Memory B cell (primary cell): Measurements from ENCODE around the gene XXYLT1.

Experiments
- ATAC-seq: fragments of 150-1000 bp; cut with Tn5 transposase; 2 replicates; pipeline ENCODE4 v1.10.0; 2021; ENCODE audit warnings: low read depth, mild to moderate bottlenecking, moderate library complexity
- DNase-seq, 2 donors: peaks; one replicate each; pipeline ENCODE4 v3.0.0; 2022; ENCODE audit warnings: low spot score in 2 of 2
- H3K27ac Mint-ChIP-seq: one replicate; pipeline ENCODE4 v1.8.0; 2022; ENCODE audit warnings: mild to moderate bottlenecking, moderate library complexity, mixed read lengths
- H3K27me3 Mint-ChIP-seq: one replicate; pipeline ENCODE4 v1.8.0; 2022; ENCODE audit warnings: mixed read lengths
- H3K36me3 Mint-ChIP-seq: one replicate; pipeline ENCODE4 v1.8.0; 2022; ENCODE audit warnings: mild to moderate bottlenecking, mixed read lengths
- H3K4me1 Mint-ChIP-seq: one replicate; pipeline ENCODE4 v1.8.0; 2022; ENCODE audit warnings: mixed read lengths
- H3K4me3 Mint-ChIP-seq: one replicate; pipeline ENCODE4 v1.8.0; 2022; ENCODE audit warnings: mild to moderate bottlenecking, moderate library complexity, mixed read lengths
- H3K9me3 Mint-ChIP-seq: one replicate; pipeline ENCODE4 v1.8.0; 2022; ENCODE audit warnings: mixed read lengths

The XXYLT1 gene

DNA sequence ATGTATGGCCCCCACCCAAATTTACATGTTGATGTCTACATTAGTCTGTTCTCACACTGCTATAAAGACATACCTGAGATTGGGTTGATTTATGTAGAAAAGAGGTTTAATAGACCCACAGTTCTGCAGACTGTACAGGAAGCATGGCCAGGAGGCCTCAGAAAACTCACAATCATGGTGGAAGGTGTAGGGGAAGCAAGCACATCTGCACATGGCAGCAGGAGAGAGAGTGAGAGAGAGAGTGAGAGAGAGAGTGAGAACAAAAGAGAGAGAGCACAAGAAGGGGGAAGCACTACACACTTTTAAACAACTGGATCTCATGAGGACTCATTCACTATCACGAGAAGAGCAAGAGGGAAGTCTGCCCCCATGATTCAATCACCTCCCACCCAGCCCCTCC, 130.5 kb downstream of the XXYLT1 start:
- H3K27me3 Mint-ChIP-seq, result no peaks in the 10 kb centered on the region

DNA sequence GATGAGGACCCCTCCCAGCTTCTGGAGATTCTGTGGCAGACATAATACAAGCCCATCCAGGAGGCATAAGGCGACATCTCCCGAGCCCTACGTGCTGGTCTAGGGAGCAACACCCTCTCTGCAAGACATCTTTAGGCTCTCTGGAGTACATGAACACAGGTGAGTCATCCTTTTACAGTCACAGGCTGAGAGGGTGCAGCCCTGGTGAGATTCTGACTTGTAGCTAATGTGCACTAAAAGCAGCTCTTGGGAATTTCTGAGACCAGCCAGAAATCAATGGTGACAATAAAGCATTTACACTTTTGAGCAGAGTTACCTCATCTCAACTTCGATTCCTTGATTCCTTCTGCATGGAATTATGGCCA, 131.1 kb downstream of the XXYLT1 start:
- Mint-ChIP-seq H3K9me3 (peaks cover 6% of the 10 kb centered on the region), H3K36me3 (peaks cover 8% of the 10 kb centered on the region), H3K27ac (peak overlapping the region; percentile 48), H3K27me3 (no peaks in the 10 kb centered on the region), H3K4me3 (no peak overlapping the region), H3K4me1 (peaks cover 10% of the 10 kb centered on the region)
- DNase-seq (no peak), ATAC-seq (no peak)

More for the DNA sequence above, 130.5 kb downstream of the XXYLT1 start:
- Mint-ChIP-seq H3K9me3 (peaks cover 6% of the 10 kb centered on the region), H3K36me3 (peaks cover 8% of the 10 kb centered on the region), H3K4me1 (peaks cover 12% of the 10 kb centered on the region), H3K4me3 (no peak overlapping the region), H3K27ac (no peak overlapping the region)
- DNase-seq (no peak), ATAC-seq (no peak)

DNA sequence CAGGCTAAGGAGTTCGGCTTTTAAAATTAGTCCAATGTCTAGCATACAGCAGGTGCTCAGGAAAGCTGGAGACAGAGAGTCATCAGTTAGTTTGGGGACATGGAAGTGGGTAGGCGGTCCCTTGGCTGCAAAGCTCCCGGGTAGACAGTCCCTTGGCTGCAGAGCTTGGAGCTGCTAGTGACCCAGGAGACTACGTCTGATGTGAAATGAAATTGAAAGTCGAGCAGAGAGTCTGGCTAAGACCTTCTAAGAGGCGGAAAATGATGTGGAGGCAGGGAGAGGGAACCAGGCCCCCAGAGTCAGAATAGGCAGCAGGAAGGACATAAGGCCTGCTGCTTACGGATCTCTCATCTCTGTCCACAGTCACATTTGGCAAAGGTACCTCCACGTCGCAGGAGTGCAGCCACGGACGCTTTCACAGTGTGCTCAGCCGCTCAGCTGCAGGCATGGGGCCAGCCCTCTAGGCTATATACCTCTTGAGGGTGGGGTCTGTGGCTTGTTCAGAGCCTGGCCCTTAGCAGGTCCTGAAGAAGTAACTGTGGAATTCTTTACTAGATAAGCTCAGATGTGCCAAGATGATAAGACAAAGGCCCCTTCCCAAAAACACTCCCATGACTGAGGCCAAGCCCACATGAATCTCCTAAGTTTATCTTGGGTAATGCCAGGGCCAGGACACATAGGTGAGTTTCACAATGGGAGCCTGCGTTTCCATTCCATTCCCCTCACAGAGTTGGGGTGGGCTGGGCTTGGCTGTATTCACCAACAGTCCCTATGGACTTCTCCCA, 131.7 kb downstream of the XXYLT1 start:
- Mint-ChIP-seq H3K4me1 (peaks cover 5% of the 10 kb centered on the region), H3K9me3 (peaks cover 6% of the 10 kb centered on the region), H3K4me3 (peak overlapping the region; percentile 45), H3K27ac (peak overlapping the region; percentile 48), H3K27me3 (no peaks in the 10 kb centered on the region), H3K36me3 (peaks cover 8% of the 10 kb centered on the region)
- no peak for DNase-seq
- no peak for ATAC-seq

DNA sequence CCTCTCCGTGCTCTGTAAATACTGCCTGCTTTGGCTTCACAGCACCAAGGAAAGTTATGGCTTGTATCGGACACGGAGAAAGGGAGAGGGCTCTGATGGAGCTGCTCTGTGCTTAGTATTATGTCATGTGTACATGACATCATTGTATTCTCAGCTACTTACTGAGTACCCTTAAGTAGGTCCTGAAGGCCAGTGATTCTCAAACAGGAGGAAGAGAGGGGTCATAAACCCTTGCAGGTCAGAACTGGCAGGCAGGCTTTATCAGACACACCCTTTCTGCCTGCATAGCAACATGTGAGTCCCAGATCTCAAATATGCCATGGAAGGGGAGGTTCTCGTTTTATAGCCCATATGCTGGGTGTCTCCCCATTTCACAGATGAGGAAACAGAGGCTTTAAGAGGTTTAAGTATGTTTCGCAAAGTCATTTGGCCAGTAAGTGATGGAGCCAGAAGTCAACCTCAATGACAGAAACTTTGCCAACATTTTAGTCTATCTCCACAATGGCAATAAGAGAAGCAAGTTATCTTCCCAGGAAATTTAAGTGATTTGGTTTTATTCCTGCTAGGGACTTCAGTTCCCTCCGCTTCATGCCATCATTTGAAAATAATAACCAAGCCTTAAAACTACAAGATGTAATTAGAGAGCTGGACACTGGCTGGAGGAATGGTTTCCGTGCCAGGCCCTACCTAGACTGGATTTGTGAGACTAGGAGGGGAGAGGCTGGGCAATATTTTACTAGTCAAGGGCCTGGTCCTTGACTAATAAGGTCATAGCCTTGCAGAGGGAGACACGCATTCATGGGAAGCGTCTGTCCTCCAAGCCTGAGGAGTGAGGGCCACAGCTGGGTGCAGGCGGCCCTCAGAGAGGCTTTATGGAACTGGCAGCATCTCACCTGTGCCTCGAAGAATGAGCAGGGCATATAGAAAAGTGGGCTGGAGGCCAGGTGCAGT, 133.0 kb downstream of the XXYLT1 start:
- H3K27me3 Mint-ChIP-seq, result no peaks in the 10 kb centered on the region
- no peak for ATAC-seq
- peaks cover 7% of the 10 kb centered on the region for H3K4me1 Mint-ChIP-seq
- H3K27ac Mint-ChIP-seq, result no peak overlapping the region
- peaks cover 6% of the 10 kb centered on the region for H3K9me3 Mint-ChIP-seq
- peaks cover 8% of the 10 kb centered on the region for H3K36me3 Mint-ChIP-seq
- H3K4me3 Mint-ChIP-seq, result no peak overlapping the region
- no peak for DNase-seq

DNA sequence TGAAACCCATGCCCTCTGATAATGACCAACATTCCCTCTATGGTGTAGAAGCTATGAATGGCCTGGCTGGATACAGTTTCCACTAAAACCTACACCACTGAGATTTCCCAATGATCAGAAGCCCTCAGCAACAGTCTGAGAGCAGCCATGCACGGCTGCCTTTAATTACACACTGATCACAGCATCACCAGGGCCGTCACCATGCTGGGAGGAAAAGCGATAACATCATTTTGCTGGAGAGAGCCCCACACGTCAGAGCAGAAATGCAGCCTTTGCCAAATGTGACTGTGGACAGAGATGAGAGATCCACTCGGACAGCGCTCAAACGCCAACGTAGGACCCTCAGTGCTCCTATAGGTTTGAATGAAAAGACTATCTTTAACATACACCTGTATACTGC, 135.0 kb downstream of the XXYLT1 start:
- H3K4me3 Mint-ChIP-seq, result no peak overlapping the region
- H3K36me3 Mint-ChIP-seq, result peaks cover 6% of the 10 kb centered on the region
- DNase-seq (no peak), ATAC-seq (no peak)
- no peaks in the 10 kb centered on the region for H3K27me3 Mint-ChIP-seq
- peaks cover 14% of the 10 kb centered on the region for H3K4me1 Mint-ChIP-seq
- H3K9me3 Mint-ChIP-seq, result peaks cover 3% of the 10 kb centered on the region
- peak overlapping the region; percentile 17 for H3K27ac Mint-ChIP-seq

DNA sequence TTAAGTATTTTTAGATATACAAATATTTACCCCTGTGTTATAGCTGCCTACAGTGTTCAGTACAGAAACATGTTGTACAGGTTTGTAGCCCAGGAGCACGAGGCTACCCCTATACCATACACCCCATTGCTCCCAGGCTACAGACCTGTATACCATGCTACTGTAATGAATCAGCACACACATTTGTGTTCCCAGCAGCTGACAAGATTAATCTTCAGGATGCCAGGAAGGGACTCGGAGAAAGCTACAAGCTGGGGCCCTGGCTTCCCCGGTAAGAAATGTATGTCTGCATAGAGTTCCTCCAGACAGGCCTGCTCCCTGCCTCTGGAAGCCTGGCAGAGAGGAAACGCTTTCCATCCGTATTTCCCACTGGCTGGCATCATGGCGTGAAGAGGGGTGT, 136.5 kb downstream of the XXYLT1 start:
- DNase-seq, result no peak
- no peaks in the 10 kb centered on the region for H3K36me3 Mint-ChIP-seq
- peak overlapping the region; percentile 17 for H3K27ac Mint-ChIP-seq
- peaks cover 27% of the 10 kb centered on the region for H3K4me1 Mint-ChIP-seq
- H3K27me3 Mint-ChIP-seq, result no peaks in the 10 kb centered on the region
- H3K4me3 Mint-ChIP-seq, result no peak overlapping the region
- ATAC-seq, result no peak
- no peaks in the 10 kb centered on the region for H3K9me3 Mint-ChIP-seq

DNA sequence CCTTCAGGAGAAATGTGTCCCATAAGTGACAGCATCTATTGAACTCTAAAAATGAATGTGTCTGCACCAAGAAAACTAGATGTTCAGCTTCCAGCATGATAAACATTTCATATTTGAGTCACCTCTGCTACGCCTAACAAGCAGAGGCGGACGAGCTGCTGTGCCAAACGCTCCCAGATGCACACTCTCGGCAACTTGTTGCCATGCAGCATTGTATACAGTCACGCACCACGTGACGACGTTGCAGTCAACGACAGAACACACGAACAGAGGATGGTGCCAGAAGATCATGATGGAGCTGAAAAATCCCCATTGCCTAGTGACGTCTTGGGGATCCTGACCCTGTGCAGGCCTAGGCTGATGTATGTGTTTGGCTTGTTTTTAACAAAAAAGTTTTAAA, 137.5 kb downstream of the XXYLT1 start:
- peak in 1 of 2 donors; percentile 45 for DNase-seq

DNA sequence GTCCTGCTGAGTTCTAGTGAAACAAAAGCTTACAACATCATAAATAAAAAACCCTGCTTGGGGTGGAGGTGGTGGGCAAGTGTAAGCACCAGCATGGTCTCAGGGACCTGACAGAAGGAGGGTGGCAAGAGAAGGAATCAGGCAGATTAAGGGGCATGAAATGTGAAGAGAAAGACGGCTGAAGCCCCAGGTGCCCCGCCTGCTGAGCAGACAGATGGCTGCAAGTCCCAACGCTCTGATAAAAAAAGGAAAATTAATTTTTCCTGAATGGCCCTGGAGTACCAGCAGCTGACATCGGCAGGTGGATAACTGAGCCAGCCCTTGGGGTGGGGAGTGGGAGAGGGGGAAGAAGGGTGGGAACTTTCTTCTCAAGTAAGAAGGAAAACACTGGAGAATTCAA, 137.9 kb downstream of the XXYLT1 start:
- H3K9me3 Mint-ChIP-seq, result no peaks in the 10 kb centered on the region
- H3K4me1 Mint-ChIP-seq, result peaks cover 35% of the 10 kb centered on the region
- no peaks in the 10 kb centered on the region for H3K36me3 Mint-ChIP-seq
- H3K27me3 Mint-ChIP-seq, result no peaks in the 10 kb centered on the region
- peak overlapping the region; percentile 77 for H3K27ac Mint-ChIP-seq
- DNase-seq (no peak), ATAC-seq (no peak)
- no peak overlapping the region for H3K4me3 Mint-ChIP-seq

More for the DNA sequence above, 137.5 kb downstream of the XXYLT1 start:
- H3K27ac Mint-ChIP-seq, result peak overlapping the region; percentile 77
- H3K9me3 Mint-ChIP-seq, result no peaks in the 10 kb centered on the region
- ATAC-seq, result peak; percentile 71
- H3K4me1 Mint-ChIP-seq, result peaks cover 31% of the 10 kb centered on the region
- no peak overlapping the region for H3K4me3 Mint-ChIP-seq
- no peaks in the 10 kb centered on the region for H3K27me3 Mint-ChIP-seq
- no peaks in the 10 kb centered on the region for H3K36me3 Mint-ChIP-seq

DNA sequence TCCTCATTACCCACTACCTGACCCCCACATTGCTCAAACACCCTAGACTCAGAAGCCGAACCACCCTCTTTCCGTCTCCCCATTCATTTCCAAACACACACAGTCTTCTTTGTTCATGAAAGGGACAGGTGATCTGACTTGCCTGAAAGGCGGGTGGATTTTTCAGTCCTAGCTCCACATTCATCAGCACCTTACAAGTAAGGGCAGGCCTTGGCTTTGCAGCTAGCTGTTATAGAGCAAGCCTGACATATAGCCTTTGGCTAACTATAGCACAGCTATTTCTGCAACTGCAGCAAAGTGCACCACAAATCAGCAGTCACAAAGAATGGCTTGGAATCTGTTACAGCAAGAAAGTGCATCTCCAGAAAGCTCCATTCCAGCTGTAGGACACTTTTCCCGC, 139.8 kb downstream of the XXYLT1 start:
- Mint-ChIP-seq H3K4me1 (peaks cover 42% of the 10 kb centered on the region), H3K4me3 (no peak overlapping the region), H3K9me3 (no peaks in the 10 kb centered on the region), H3K36me3 (no peaks in the 10 kb centered on the region), H3K27me3 (no peaks in the 10 kb centered on the region), H3K27ac (peak overlapping the region; percentile 96)
- ATAC-seq (no peak), DNase-seq (no peak)

DNA sequence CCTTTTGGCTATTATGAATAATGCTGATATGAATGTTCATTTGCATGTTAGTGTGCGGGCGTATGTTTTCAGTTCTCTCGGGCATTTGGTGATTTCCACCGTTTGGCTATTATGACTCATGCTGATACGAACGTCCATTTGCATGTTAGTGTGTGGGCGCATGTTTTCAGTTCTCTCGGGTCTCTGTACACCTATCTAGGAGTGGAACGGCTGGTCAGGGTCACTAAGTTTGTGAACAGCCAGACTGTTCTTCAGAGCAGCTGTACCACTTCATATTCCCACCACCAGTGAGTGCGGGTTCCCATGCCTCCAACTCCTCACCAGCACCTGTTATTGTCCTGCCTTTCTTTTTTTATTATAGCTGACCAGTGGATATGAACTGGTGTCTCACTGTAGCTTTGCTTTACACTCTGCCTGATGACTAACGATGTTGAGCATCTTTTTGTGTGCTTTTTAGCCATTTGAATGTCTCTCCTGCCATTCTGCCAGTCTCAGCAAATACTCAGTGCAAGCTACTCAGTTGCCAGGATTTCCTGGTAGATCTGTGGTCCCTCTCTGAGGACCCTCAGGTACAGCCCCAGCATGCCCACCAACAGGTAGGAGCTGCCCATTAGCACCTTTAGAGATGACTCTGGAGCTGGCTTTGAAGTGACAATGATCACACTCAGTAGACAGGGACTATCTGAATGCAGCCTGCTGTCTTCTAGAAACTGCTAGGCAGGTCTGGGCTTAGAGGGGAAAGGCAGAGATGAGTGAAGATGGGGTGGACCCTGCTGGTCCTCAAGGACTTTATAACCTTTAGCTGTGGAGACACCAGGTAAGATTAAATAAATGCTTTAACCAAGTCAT, 141.1 kb downstream of the XXYLT1 start:
- Mint-ChIP-seq H3K4me1 (peaks cover 42% of the 10 kb centered on the region), H3K9me3 (no peaks in the 10 kb centered on the region), H3K27me3 (no peaks in the 10 kb centered on the region), H3K4me3 (peak overlapping the region; percentile 86), H3K27ac (peak overlapping the region; percentile 96), H3K36me3 (no peaks in the 10 kb centered on the region)
- DNase-seq (peak; percentile 54 to 68), ATAC-seq (peak; percentile 83)

DNA sequence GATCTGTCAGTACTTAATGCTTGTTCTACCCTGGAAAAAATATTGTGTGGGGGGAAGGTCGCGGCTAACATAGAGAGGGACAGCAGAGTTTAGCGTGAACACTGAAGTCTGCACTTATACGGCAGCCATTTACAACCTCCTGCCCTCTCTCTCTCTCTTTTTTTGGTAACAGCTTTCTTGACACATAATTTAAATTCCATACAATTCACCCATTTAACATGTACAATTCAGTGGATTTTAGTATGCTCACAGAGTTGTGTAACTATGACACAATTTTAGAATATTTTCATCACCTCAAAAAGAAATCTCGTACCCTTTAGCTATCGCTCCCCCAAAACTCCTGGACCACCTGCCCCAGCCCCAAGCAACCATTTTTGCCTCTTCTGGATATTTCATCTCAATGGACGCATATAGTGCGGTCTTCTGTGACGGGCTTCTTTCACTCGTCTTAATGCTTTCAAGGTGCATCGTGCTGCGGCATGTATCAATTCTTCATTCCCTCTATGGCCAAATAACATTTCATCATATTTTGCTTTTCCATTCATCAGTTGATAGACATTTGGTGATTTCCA, 141.8 kb downstream of the XXYLT1 start:
- no peaks in the 10 kb centered on the region for H3K27me3 Mint-ChIP-seq
- H3K36me3 Mint-ChIP-seq, result no peaks in the 10 kb centered on the region
- H3K27ac Mint-ChIP-seq, result peak overlapping the region; percentile 96
- H3K9me3 Mint-ChIP-seq, result no peaks in the 10 kb centered on the region
- no peak for ATAC-seq
- peaks cover 42% of the 10 kb centered on the region for H3K4me1 Mint-ChIP-seq
- DNase-seq, result no peak
- peak overlapping the region; percentile 86 for H3K4me3 Mint-ChIP-seq

DNA sequence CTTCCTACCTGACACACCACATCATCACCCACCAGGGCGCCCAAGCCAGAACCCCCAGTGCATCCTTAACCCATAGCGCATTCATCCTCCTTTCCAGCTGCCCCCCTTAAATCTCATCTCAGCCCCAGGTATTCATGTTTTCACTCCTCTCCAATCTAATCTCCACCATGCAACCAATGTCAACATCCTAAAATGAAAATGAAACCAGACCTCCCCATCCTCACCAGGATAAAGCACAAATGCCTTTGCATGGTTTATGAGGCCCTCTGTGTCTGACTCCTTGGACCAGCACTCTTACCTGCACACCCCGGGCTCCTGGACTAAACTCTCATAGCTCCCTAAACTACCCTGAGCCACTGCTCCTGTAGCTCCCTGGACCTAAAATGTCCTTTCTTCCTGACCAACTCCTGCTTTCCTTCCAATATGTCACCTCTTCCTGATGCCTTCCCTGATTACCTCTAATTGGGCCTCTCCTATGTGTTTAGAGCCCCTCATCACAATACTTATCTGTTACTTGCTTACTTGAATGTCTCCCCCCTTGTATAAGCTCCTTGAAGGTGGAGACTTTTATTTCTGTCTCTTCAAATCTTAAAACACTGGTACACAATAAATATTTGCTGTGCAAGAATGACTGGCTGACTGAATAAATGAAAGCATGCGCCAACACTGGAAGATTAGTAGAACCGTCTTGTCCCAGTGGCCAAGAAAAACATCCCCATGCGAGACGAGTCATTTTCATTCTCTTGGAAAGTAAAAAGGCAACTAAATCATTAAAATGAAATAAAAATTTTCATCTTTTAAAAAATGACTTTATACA, 142.5 kb downstream of the XXYLT1 start:
- DNase-seq (no peak), ATAC-seq (no peak)
- H3K27ac Mint-ChIP-seq, result peak overlapping the region; percentile 96
- H3K4me1 Mint-ChIP-seq, result peaks cover 41% of the 10 kb centered on the region
- H3K9me3 Mint-ChIP-seq, result no peaks in the 10 kb centered on the region
- H3K27me3 Mint-ChIP-seq, result no peaks in the 10 kb centered on the region
- H3K4me3 Mint-ChIP-seq, result peak overlapping the region; percentile 2
- no peaks in the 10 kb centered on the region for H3K36me3 Mint-ChIP-seq
